ENCODE data around the gene RPS6KA5. TPM values are rescaled to one million over a fixed set of nuclear protein-coding genes. Genes with fewer than 3 reads are reported as not detected.

RPS6KA5 gene
- total RNA-seq, 4 donors from 2014 or later: 4.6 to 7.3 (median 5.0) TPM

DNA sequence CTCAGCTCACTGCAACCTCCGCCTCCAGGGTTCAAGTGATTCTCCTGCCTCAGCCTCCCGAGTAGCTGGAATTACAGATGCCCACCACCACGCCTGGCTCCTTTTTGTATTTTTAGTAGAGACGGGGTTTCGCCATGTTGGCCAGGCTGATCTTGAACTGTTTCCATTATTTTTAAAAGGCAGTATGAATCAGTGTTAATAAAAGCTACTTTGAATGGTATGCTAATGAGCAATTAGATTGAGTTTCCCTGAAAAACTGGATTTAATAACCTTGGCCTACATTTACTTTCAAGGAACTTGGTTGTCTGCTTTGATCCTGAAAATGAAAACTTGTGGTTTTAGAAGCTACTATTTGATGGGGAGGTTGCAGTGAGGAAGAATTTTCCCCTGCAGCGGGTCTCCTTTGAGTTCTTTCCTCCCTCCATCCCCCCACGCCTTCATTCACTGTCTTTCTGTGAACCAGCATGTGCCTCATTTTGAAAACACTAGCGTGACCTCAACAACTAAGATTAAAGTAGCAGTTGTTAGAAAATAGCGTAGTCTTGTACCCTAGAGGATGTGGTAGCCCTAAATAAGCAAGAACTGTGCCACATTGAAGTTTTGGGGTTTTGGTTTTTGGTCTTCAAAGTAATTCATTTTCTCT lies 17.8 kb upstream of the RPS6KA5 start:
- no peak for TF ChIP-seq CTCF (IDR thresholded peaks at IDR 0.05; ENCODE audit: low read depth)

DNA sequence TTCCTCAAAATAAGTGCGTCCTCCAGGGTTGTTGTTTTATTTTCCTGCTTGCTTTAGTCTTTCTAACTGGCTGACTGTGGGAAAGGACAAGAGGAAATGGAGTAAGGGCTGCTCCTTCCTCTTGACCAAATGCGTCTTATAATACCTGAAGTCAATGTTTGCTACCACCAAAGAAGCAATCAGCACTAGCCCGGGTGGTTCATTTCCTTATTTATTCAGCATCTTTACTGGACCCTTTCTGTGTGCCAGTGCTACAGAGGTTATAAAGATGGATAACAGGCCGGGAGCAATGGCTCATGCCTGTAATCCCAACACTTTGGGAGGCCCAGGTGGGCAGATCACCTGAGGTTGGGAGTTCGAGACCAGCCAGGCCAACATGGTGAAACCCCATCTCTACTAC lies 15.1 kb upstream of the RPS6KA5 start:
- no peak for TF ChIP-seq CTCF (IDR thresholded peaks at IDR 0.05; ENCODE audit: low read depth)

GRCh38 chr14:91070572-91070971 lies 10.1 kb upstream of the RPS6KA5 start:
- no peak for TF ChIP-seq CTCF (IDR thresholded peaks at IDR 0.05; ENCODE audit: low read depth)

GRCh38 chr14:91068642-91069041 lies 8.2 kb upstream of the RPS6KA5 start:
- TF ChIP-seq CTCF (IDR thresholded peaks at IDR 0.05; ENCODE audit: low read depth): no peak

- TF ChIP-seq CTCF (IDR thresholded peaks at IDR 0.05; ENCODE audit: low read depth): no peak
Observed at GRCh38 chr14:91067186-91067585, 6.7 kb upstream of the RPS6KA5 start.

- no peak for TF ChIP-seq CTCF (IDR thresholded peaks at IDR 0.05; ENCODE audit: low read depth)
Observed at GRCh38 chr14:91065266-91065665, 4.8 kb upstream of the RPS6KA5 start.

DNA sequence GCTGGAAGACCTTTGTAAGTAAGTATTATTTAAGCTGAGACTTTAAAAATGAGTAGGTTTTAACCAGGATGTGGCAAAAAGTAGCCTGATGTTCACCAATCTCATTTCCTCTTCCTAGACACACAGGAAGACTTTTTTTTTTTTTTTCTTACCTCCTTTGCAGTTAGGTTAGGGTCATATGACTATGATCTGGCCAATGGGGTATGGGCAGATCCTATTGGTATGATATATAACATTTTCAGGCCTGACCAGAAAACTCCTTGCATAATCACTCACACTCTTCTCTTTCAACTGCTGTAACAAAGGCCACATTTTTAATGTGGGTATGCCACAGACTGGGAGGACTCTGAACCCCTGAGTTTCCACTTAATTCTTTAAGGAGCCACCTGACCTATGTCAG lies 2.7 kb upstream of the RPS6KA5 start:
- TF ChIP-seq CTCF (IDR thresholded peaks at IDR 0.05; ENCODE audit: low read depth): no peak

Measured in subcutaneous adipose tissue (tissue), 4 donors.